DMS114 treated with DMSO at 0.1 percent for 48 hours (cell line): Measurements from ENCODE around the gene C10orf53.
"Not testable (repeated sequence)": the region's sequence is repeated elsewhere in the genome, so short reads cannot be mapped to it uniquely, and the experiment has no call there.

ENCODE experiments used
- DNase-seq: peaks from one replicate; lab custom pipeline; 2025; ENCODE audit not compliant: unreplicated experiment; lab: John Stamatoyannopoulos, UW

Gene C10orf53

DNA sequence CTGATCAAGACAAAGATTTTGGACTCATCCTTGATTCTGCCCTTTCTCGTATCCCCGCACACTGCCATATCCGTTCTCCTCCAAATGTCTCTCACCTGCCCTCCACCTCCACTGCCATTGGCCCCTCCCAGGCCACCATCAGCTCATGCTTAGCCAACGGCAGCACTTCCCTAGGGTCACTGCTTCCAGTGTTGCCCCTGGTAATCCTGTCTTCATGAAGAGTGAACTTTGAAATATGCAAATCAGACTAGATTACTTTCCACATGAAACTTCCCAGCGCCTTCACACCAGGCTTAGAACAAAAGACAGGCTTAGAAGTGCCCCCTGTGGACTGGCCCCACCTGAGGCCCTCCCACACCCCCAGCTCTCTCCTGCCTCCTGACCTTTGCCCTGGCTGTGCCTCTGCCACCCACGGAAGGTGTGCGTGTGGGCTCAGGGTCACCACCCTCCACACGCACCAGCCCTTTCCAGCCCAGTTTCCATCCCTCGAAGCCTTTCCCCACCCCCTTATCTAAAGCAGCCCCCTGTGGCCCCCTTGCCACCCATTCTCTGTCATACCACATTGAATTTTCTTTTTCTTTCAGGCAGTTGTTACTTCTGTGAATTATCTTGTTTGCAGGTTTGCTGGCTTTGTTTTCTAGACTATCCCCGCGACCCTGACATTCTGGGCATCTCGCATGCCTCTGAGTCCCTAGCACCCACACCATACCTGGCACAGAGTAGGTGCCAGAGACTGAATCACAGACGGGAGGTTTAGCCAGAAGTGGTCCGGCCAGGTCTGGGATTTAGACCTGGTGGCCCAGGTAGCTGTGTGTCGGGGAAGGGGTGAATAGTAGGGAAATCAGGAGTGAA is 26.8 kb upstream of the C10orf53 start:
- DNase-seq, result no peak

DNA sequence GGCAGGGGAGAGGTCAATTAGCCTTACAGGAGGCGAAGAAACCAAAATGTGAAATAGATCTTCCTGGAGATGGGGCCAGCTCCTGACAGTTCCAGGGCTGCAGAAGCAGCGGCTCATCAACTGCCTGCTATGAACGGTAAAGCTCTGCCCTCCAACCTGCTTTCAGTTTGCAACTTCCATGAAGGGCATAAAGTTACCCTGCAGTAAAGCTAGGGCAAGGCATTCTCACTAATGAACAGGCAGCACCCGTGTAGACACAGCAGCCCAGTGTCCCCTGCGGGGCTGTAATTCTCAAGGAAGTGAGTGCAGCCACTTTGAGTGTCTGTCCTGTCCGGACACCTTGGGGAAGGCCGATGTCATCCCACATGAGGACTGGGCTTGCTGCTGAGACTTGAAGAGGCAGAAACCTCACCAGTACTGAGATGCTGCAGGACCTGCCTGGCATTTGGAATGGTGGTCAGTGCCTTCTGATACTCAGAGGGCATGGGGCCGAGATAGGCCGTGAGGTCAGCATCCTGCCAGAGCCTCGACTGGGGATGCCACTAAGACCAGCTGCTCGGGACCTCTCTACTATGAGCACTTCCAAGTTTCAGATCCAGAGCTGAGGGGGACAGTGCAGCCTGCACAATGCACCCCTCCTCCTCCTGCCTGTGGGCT is 26.1 kb upstream of the C10orf53 start:
- DNase-seq, result no peak

DNA sequence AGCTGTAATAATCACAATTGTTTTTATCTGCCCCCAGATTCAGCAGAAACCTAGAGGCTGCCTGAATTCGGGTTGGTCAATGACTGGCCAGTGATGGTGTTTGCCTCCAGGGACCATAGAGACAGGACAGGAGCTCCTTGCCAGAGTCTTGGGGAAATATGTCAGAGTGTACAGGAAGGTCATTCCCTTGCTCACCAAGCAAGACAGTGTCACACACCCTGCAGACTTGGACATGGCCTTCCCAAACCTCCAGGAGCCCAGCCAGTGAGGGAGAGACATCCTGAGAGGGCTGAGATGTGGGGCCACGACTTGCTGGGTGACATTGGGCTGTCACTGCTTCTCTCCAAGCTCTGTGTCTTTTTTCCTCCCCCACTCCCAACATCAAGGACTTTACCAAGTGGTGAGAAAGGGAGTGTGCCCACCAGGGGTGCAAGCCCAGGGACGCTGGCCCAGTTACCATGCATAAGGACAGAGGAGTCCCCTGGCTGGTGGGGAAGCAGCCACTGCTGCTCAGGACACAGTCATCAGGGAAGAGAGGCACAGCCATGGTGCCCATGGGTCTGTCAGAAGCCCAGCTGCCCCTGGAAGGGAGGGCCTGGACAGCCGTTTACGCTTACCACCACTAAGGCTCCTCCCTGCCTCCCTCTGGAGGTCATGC is 25.3 kb upstream of the C10orf53 start:
- DNase-seq, result no peak

DNA sequence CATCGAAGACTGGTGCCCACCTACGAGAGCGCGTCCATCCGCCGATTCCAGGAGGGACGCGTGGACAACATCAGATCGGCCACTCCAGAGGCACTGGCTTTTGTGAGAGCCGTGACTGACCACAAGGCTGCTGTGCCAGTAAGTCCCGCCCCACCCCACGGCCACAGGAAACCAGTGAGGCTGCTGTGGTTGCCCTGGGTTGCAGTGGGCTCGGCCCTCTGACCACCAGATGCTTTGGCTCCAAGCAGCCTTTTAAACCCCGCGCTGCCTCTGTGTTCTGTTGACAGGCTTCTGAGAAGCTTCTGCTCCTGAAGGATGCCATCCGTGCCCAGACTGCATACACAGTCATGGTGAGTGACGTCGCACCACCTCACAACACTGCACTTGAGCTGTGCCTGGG is 24.4 kb upstream of the C10orf53 start:
- no peak for DNase-seq

DNA sequence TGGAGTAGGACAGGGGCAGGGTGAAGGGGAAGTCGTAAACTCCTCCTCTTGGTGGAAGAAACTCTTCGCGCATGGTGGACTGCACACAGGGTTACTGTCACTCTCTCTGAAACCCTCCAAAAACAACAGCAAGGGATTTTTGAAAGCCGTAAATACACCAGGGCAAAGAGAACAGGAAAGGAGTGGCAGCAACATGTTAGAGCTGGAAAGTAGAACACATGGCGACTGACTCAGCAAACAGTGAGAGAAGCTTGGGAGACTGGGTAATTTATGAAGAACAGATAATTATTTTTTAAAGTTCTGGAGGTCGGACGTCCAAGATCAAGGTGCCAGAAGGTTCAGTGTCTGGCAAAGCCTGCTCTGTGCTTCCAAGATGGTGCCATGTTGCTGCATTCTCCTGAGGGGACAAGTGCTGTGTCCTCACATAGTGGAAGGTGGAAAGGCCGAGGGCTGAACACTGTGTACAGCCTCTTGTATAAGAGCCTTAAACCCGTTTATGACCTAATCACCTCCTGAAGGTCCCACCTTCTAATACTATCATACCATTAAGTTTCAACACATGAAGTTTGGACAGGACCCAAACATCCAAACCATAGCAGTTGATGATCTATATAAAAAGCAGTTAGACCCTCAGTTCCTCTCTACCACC is 22.5 kb upstream of the C10orf53 start:
- no peak for DNase-seq

DNA sequence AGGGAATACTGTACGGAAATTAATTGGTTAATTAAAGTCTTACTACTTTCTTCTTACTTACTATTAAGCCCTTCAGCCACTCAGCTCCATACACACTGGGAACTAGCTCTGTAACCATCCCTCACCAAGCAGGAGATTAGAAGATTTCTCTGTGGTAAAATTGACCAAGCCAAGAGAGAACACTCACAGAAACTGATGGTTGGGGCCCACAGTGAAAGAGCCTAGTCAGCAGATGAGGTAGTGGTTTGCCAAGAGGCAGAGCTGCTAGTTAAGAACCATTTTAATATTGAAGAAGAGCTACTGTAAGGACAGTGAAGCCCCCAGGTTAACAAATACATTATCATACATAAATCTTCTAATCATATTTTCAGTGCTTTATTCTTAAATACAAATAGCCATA is 21.8 kb upstream of the C10orf53 start:
- no peak for DNase-seq

DNA sequence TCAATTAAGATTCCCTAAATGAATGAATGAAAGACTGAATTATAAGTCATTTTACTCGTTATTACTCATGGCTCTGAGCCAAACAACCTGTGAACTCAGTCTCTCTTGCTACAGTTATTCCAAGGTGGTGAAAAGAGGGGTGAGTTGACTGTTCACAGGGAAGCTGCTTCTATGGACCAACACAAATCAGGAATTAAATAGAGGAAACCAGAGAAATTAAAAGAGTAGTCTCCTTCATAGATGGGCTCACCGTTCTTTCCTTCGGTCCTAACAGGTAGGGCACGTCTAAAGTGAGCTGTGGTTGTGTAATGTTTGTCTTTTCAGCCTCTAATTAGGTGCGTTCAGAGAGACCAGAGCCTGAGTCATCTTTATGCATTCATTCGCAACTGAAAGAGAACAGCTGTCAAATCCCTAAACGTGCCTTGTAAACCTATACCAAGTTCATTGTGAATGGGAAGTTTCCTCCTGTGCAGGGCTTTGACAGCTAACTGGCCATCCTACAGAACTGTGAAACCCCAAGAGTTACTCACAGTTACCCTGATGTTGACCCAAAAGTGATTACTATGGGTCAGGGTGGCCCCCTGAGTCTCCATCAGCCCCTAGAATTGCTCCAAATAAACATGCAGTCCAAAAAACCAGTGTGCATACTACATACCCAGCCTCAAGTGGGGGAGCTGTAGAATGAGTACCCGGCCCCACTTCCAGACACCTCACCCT is 18.2 kb upstream of the C10orf53 start:
- no peak for DNase-seq

DNA sequence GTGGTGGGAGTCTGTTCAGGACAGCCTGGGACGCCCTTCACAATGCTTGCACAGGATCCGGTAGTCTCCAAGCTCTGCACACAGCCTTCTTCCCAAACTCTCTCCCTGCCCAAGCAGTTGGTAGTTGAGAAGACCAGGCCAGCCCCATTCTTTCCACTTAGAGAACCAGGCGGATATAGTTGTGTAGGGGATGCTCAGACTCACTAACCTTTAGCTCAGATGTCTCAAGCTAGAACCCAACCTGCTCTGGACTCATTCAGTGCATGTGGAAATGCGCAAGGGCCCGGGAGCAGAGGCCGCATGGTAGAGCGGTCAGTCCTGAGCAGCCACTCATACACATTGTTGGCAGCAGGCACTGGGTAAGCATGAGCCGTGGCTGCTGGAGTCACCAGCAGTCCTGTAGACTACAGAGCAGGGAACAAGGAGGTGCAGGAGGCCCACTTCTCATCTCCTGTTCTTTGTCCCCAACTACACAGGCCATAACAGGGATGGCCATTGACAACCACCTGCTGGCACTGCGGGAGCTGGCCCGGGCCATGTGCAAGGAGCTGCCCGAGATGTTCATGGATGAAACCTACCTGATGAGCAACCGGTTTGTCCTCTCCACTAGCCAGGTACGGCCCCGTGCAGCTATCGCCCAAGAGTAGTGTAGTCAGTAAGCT is 17.2 kb upstream of the C10orf53 start:
- no peak for DNase-seq

DNA sequence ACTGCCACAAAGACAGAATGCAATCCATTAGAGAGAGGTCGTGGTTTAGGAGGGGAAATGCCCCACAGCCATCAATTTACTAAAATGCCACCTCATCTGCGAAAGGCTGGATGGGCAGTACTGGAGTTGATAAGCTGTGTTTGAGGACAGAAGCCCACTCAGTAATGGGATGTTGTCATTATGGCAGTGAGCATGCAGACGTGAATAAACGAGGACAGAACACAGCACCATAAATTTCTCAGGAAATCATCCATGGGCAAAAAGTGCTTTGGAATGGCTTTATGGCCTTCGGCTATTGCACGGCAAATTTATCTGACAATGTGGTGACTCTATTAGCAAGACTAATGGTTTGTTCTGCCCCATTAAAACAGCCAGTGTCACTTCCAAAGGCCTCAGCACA is 15.9 kb upstream of the C10orf53 start:
- no peak for DNase-seq

DNA sequence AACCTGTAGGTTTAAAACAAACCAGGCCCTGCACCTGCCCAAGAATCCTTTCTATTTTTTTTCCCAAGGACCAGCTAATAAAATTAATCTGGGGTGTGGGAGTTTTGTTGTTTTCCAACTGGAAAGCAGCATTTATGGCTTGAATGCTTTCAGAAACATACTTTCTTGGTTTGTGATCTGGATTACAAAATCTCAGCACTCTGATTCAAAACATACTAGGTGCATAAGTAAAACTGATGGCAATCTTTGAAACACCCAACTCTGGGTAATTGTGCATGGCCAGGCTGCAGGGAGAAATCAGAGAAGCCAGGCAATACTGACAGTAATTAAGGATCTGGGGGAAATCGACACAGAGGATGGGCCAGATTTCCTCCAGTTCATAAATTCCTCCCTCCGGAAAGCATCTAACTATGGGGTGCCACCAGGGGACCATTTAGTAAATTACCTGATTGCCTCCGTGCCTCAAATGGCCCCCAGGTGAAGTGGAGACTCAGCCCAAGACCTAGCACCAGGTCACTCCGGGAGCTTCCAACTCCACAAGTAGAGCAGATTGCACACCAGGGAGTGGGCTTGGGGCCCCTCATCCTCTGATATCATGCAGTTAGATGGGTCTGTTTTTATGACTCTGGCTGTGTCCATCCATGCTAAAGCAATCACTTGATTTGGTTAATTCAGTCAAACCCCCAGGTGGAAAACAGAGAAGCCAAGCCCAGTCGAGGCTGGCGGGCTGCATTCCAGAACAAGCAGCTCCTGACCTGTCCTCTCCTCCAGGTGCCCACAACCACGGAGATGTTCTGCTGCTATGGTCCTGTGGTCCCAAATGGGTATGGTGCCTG is 15.2 kb upstream of the C10orf53 start:
- DNase-seq, result no peak

DNA sequence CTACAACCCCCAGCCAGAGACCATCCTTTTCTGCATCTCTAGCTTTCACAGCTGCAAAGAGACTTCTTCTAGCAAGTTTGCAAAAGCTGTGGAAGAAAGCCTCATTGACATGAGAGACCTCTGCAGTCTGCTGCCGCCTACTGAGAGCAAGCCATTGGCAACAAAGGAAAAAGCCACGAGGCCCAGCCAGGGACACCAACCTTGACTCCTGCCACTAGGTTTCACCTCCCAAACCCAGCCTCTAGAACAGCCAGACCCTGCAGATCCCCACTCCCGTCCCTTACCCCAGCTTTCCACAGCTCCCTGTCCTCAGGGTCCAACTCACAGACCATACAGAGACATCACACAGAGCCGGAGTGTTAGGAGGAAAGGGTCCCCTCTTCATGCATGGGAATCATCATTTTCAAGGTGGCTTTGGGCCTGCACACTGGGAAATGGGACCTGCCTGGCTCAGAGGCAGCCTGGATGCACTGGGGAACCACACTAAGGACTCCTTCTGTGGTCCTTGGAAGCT is 14.6 kb upstream of the C10orf53 start:
- no peak for DNase-seq

DNA sequence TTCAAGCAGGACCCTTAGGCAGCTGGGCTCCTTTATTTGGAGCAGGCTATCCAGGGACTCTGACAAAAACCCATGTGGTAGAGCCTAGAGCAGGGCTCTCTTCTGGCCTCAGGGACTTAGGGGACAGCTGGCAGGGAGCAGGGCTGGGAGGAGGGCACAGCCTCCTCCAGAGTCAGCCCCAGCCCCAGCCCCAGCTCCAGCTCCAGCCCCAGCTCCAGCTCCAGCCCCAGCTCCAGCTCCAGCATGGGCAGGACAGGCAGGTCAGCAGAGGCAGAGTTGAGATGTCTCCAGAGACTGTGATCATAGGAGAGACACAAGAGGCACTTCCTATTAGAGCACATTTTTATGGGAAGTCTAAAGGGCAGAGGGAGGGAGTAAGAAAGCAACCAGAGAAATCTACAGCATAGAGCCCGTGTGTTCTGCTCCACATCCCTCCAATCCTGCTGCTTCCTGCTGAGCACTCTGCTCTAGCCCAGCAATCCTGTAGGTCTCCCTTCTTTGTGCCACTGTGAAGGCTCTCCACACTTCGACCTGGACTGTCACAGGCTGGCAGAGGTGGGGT is 13.3 kb upstream of the C10orf53 start:
- no peak for DNase-seq

DNA sequence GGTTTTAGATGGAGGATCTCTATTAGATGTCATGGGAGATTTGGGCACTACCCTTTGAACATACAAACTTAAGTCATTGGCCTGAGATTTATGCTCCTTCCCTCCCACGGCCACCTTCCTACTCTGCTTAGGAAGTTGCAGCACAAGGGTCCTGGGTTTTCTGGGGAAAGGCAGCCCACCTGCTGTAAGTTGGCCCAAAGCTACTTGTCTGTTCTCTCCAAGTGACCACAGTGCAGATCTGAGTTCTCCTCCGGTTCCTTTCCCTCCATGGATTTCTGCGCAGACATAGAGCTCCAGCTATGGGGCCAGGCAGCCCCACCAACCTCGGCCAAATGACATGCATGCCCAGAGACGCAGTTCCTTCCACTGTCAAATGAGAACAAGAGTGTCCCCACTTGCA is 12.8 kb upstream of the C10orf53 start:
- DNase-seq, result no peak

DNA sequence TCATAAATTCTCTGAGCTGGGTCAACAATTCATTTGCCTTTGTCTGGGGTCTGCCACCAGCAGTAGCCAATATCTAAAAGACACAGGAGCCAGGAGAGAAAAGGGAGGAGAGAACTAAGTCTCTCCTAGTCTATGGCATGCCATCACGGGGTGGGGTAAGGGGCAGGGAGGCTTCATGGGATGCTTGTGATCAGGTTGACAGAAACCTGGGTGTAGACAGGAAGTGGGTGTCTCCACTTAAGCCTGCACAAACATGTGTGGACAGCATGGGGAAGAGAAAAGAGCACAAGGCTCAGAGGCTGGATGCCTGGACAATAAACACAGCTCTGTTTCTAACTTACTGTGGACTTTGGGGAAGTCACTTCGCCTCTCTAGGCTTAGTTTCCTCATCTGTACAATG is 11.5 kb upstream of the C10orf53 start:
- DNase-seq, result no peak

DNA sequence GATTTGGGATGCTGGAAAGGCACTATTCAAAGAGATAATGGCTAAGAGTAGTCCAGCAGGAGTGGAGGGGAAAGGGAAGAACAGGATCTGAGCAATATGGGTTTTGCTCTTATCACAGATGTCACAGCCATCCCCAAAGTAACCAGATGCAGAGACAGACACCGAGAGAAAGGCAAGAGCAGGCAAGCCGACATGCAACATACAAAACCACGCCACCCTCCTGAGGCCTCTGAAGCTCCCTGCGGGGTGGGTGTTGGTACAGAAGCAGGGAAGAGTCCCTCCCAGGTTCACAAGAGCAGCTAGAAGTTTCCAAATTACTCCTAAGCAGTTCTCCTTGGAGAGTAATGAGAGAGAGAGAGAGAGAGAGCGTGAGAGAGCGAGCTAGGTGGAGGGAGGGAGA is 10.8 kb upstream of the C10orf53 start:
- no peak for DNase-seq

DNA sequence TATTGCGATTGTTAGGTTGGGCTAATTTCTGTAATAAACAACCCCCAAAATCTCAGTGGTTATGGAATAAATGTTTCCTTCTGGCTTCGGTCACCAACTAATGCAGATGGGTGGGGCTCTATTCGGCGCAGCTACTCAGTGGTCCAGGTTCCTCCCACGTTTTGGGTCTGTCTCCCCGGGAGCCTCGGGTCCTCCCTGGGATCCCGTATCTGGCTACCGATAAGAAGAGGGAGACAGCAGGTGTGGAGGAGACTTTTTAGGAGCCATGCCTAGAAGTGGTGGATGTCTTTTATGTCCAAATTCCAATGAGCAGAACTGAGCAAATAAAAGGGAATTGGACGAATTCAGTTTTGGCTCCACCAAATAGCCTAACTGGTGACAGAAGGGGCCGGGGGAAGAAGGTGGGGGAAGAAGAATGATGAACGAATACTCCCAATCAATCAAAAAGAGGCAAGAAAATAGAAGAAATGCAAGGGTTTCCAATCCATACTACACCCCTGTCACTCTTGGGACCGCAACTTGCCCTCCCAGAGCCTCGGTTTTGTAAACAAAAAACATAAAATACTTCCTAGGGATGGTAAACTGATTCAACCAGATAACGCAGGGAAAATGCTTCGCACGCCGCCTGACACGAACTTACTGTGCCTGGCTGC is 498 bp upstream of the C10orf53 start:
- DNase-seq, result no peak

DNA sequence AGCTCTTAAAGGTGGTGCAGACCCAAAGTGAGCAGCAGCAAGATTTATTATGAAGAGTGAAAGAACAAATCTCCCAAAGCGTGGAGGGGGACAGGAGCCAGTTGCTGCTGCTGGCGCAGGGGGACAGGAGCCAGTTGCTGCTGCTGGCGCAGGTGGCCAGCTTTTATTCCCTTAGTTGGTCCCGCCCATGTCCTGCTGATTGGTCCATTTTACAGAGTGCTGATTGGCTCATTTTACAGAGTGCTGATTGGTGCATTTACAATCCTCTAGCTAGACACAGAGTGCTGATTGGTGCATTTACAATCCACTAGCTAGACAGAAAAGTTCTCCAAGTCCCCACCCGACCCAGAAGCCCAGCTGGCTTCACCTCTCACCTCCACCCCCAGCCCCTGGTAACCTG is 3.0 kb downstream of the C10orf53 start:
- not testable (repeated sequence) for DNase-seq

DNA sequence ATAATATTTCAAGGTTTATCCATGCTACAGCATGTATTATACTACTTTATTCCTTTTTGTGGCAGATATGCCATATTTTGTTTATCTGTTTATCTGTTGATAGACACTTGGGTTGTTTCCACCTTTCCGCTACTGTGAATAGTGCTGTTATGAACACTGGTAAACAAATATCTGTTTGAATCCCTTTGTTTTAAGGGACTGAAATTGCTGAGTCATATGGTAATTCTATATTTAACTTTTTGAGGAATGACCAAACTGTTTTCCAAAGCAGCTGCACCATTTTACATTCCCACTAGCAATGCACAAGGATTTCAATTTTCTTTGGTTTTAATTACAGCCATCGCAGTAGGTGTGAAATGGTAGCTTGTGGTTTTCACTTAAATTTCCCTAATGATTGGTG is 3.4 kb downstream of the C10orf53 start:
- no peak for DNase-seq

DNA sequence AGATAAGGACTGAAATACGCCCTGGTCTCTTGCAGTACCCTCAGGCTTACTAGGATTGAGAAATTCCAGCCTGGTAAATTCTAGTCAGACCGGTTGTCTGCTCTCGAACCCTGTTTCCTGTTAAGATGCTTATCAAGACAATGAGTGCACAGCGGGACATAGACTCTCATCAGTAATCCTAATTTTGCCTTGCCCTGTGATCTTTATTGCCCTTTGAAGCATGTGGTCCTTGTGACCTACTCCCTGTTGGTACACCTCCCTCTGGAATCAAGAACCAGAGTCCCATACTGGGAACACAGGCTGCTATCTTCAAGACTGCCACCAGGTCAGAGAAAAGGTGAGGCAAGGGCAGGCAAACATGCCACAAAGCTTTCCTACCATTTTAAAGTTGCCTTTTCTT is 7.2 kb downstream of the C10orf53 start:
- no peak for DNase-seq
